KMS-11 (cell line): ENCODE results near the gene CHD5.

Experiments used
- H2AFZ ChIP-seq: fragments of 200-600 bp; sonication (generic); 2 replicates; pipeline ENCODE4 v1.6.1; 2016; ENCODE audit warnings: antibody characterized with exemption, mixed run types, low read depth
- H3K27ac ChIP-seq: fragments of 200-600 bp; sonication (generic); 2 replicates; pipeline ENCODE4 v1.6.1; 2016; ENCODE audit warnings: mild to moderate bottlenecking, mixed run types
- H3K27me3 ChIP-seq: fragments of 200-600 bp; sonication (generic); 2 replicates; pipeline ENCODE4 v1.6.1; 2017; ENCODE audit warnings: mild to moderate bottlenecking, low read depth, mixed run types, moderate library complexity; ENCODE audit not compliant: insufficient read depth
- H3K36me3 ChIP-seq: fragments of 200-600 bp; sonication (generic); 2 replicates; pipeline ENCODE4 v1.6.1; 2017; ENCODE audit warnings: mild to moderate bottlenecking, mixed run types; ENCODE audit not compliant: insufficient read depth
- H3K4me1 ChIP-seq: fragments of 200-600 bp; sonication (generic); 2 replicates; pipeline ENCODE4 v1.6.1; 2016; ENCODE audit warnings: mild to moderate bottlenecking, low read depth, mixed run types; ENCODE audit not compliant: poor library complexity, severe bottlenecking
- H3K4me2 ChIP-seq: fragments of 200-600 bp; sonication (generic); 2 replicates; pipeline ENCODE4 v1.7.0; 2016; ENCODE audit warnings: mild to moderate bottlenecking, mixed run types
- H3K4me3 ChIP-seq: fragments of 200-600 bp; sonication (generic); IDR thresholded peaks from 2 replicates; pipeline ENCODE4 v1.6.1; 2017; ENCODE audit warnings: low read depth, low read length, mixed read lengths; ENCODE audit not compliant: insufficient read depth
- H3K79me2 ChIP-seq: fragments of 200-600 bp; sonication (generic); 2 replicates; pipeline ENCODE4 v1.6.1; 2016; ENCODE audit warnings: low read depth, mixed run types; ENCODE audit not compliant: insufficient read depth
- H3K9ac ChIP-seq: fragments of 200-600 bp; sonication (generic); 2 replicates; pipeline ENCODE4 v1.6.1; 2016; ENCODE audit warnings: mild to moderate bottlenecking, mixed run types
- H4K20me1 ChIP-seq: fragments of 200-600 bp; sonication (generic); 2 replicates; pipeline ENCODE4 v1.6.1; 2016; ENCODE audit warnings: mild to moderate bottlenecking, mixed run types; ENCODE audit not compliant: insufficient read depth
- CTCF ChIP-seq: fragments of 200-600 bp; sonication (generic); conservative IDR thresholded peaks from 2 replicates; pipeline ENCODE4 v1.6.1; 2017; ENCODE audit warnings: low read depth, mild to moderate bottlenecking, antibody characterized with exemption, low read length, moderate library complexity, mixed read lengths

Gene CHD5

DNA sequence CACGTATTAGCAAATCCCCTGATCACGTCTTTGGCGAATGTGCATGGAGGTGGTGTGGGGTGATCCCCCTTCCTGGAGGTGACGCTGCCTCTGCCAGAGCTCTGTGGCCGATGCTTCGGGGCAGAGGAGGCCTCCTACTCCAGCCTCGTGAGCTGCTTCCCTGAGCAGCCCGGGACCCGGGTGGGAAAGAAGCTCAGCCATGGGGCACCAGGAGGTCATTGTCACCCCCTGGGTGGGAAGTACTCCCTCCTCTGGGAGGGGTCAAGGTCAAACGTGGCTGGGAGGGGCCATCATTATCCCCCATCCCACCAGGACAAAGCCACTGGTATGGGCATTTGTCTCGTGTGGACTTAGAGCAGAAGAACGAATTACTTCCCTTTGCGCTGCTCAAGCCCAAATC lies 93.8 kb downstream of the CHD5 start:
- Histone ChIP-seq H3K27ac (no peak overlapping the region), H3K36me3 (0 out of 2 replicates have a peak, but pooled peaks cover 3% of the 10 kb centered on the region), H3K9ac (no peak overlapping the region), H3K4me2 (no peak overlapping the region), H4K20me1 (no peaks in the 10 kb centered on the region), H3K4me3 (no peak overlapping the region), H3K27me3 (no peaks in the 10 kb centered on the region), H3K4me1 (no peaks in the 10 kb centered on the region), H2AFZ (no peak overlapping the region), H3K79me2 (no peaks in the 10 kb centered on the region)
- no peak for TF ChIP-seq CTCF

- H3K36me3 ChIP-seq: 0 out of 2 replicates have a peak, but pooled peaks cover 3% of the 10 kb centered on the region
- no peaks in the 10 kb centered on the region for H3K4me1 ChIP-seq
- H3K4me3 ChIP-seq: no peak overlapping the region
- no peaks in the 10 kb centered on the region for H3K79me2 ChIP-seq
- TF ChIP-seq CTCF: no peak
- H3K27me3 ChIP-seq: no peaks in the 10 kb centered on the region
- H3K4me2 ChIP-seq: no peak overlapping the region
- no peak overlapping the region for H2AFZ ChIP-seq
- no peaks in the 10 kb centered on the region for H4K20me1 ChIP-seq
- H3K27ac ChIP-seq: no peak overlapping the region
- H3K9ac ChIP-seq: no peak overlapping the region
These were observed 94.5 kb downstream of the CHD5 start for GRCh38 chr1:6085666-6086065.

GRCh38 chr1:6084781-6085495 lies 95.2 kb downstream of the CHD5 start:
- H4K20me1 ChIP-seq: no peaks in the 10 kb centered on the region
- H3K9ac ChIP-seq: no peak overlapping the region
- no peak overlapping the region for H2AFZ ChIP-seq
- no peak overlapping the region for H3K27ac ChIP-seq
- no peak overlapping the region for H3K4me2 ChIP-seq
- 0 out of 2 replicates have a peak, but pooled peaks cover 3% of the 10 kb centered on the region for H3K36me3 ChIP-seq
- no peaks in the 10 kb centered on the region for H3K4me1 ChIP-seq
- no peaks in the 10 kb centered on the region for H3K79me2 ChIP-seq
- no peak overlapping the region for H3K4me3 ChIP-seq
- no peaks in the 10 kb centered on the region for H3K27me3 ChIP-seq
- TF ChIP-seq CTCF: no peak

- H3K9ac ChIP-seq: no peak overlapping the region
- no peaks in the 10 kb centered on the region for H3K27me3 ChIP-seq
- no peak overlapping the region for H3K4me2 ChIP-seq
- no peak overlapping the region for H3K27ac ChIP-seq
- no peak overlapping the region for H3K4me3 ChIP-seq
- H3K4me1 ChIP-seq: no peaks in the 10 kb centered on the region
- 0 out of 2 replicates have a peak, but pooled peaks cover 5% of the 10 kb centered on the region for H3K36me3 ChIP-seq
- H2AFZ ChIP-seq: no peak overlapping the region
- no peak for TF ChIP-seq CTCF
- H4K20me1 ChIP-seq: no peaks in the 10 kb centered on the region
- H3K79me2 ChIP-seq: no peaks in the 10 kb centered on the region
These were observed 96.2 kb downstream of the CHD5 start for GRCh38 chr1:6083801-6084446.
